GM12878 (cell line): Measurements from ENCODE around the gene CLDN6. TPM values are rescaled to one million over a fixed set of nuclear protein-coding genes. Genes with fewer than 3 reads are reported as not detected.

ENCODE experiments used
- BRCA1 ChIP-seq: IDR thresholded peaks from 2 replicates; pipeline ENCODE4 v1.6.1; 2011; ENCODE audit warnings: low read depth, low read length, improper control_type of control experiment
- CBX5 ChIP-seq: sonication (generic); IDR thresholded peaks from 2 replicates; pipeline ENCODE4 v1.6.1; 2016; ENCODE audit warnings: low read depth, moderate library complexity, mild to moderate bottlenecking, inconsistent platforms
- CUX1 ChIP-seq: IDR thresholded peaks from 2 replicates; pipeline ENCODE4 v1.6.1; 2012; ENCODE audit warnings: improper control_type of control experiment, low read depth, low read length; ENCODE audit not compliant: insufficient replicate concordance
- HDAC6 ChIP-seq: fragments of 200-600 bp; sonication (generic); IDR thresholded peaks from one replicate; pipeline ENCODE4 v1.8.0; 2017; ENCODE audit warnings: antibody characterized with exemption; ENCODE audit not compliant: unreplicated experiment
- IKZF1 ChIP-seq: fragments of 450-650 bp; conservative IDR thresholded peaks from 2 replicates; pipeline ENCODE4 v1.6.1; 2017; ENCODE audit warnings: antibody characterized with exemption, mild to moderate bottlenecking
- SMAD1 ChIP-seq: fragments of 450-650 bp; IDR thresholded peaks from 2 replicates; pipeline ENCODE4 v1.6.1; 2018; ENCODE audit warnings: mild to moderate bottlenecking, low read depth; ENCODE audit not compliant: partially characterized antibody
- SREBF2 ChIP-seq: IDR thresholded peaks from 2 replicates; pipeline ENCODE4 v1.6.1; 2012; ENCODE audit warnings: mild to moderate bottlenecking, low read length
- USF1 ChIP-seq: IDR thresholded peaks from 2 replicates; pipeline ENCODE4 v1.6.1; 2011; ENCODE audit warnings: borderline replicate concordance, low read depth, mild to moderate bottlenecking, moderate library complexity, mixed read lengths, low read length; ENCODE audit not compliant: insufficient read depth; ENCODE audit errors: extremely low read length
- polyA plus RNA-seq, 11 experiments: library from polyadenylated mRNA; depleted of rRNA in 4 of 11; unstranded in 6 of 11; stranded (reverse) in 5 of 11; fragments of >200 nt; fragmentation: Nextera tagmentation in 4 of 11; fragmentation: Illumina TruSeq in 1 of 11; extraction: Ambion mirVana in 4 of 11; extraction: Trizol in 1 of 11; gene quantifications; 1 replicate in 1 of 11; 2 replicates in 10 of 11; pipeline versions ENCODE4 v1.2.1 to v1.2.3, GENCODE V29; 2011 to 2016; ENCODE audit warnings: inconsistent platforms in 2 of 11, missing spikeins in 2 of 11, low read depth in 1 of 11
- total RNA-seq, 4 experiments: library from RNA; depleted of rRNA in 3 of 4; stranded (reverse); fragments of >200 nt in 3 of 4; fragmentation: Illumina TruSeq in 1 of 4; extraction: Trizol in 1 of 4; gene quantifications; 2 replicates each; pipeline versions ENCODE4 v1.2.1 to v1.2.3, GENCODE V29; 2013 to 2021

CLDN6 gene
- total and polyA plus RNA-seq, 10 of the 15 experiments (the other 5 are each of a cell fraction or from before 2014, with no cell fraction given), result 0.15 to 0.26 (median 0.23) TPM; not detected in 7

GRCh38 chr16:3027489-3027795 is 9.5 kb upstream of the CLDN6 start (continued):
- no peak for TF ChIP-seq CUX1
- no peak for TF ChIP-seq BRCA1
- TF ChIP-seq SREBF2, result no peak
- TF ChIP-seq CBX5, result no peak
- no peak for TF ChIP-seq USF1
- no peak for TF ChIP-seq IKZF1
- no peak for TF ChIP-seq HDAC6
- TF ChIP-seq SMAD1, result no peak
